ENCODE measurements around the gene ZSWIM7.
"Not testable (repeated sequence)": the region's sequence is repeated elsewhere in the genome, so short reads cannot be mapped to it uniquely, and the experiment has no call there.

ZSWIM7 gene

DNA sequence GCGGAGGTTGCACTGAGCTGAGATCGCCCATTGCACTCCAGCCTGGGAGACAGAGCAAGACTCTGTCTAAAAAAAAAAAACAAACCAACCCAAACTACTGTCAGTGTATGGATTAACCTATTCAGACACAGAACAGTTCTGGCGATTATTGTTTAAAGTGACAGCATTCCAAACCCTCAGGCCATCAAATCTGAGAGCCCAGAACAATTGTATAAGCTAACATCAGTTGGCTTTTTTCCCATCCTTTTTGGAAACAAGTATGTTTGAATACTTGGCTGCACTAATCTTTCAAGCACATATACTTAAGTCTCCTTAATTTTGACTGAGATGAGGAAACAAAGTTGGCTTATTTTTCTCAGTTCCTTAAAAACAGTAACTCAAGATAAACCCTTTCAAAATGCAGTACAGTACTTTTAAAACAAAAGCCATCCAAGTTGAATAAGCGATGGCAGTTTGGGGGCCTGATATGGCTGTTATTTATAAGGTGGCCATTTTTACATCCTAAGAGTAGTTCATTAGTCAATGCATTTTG lies 1.4 kb downstream of the ZSWIM7 start:
- no peak for DNase-seq

DNA sequence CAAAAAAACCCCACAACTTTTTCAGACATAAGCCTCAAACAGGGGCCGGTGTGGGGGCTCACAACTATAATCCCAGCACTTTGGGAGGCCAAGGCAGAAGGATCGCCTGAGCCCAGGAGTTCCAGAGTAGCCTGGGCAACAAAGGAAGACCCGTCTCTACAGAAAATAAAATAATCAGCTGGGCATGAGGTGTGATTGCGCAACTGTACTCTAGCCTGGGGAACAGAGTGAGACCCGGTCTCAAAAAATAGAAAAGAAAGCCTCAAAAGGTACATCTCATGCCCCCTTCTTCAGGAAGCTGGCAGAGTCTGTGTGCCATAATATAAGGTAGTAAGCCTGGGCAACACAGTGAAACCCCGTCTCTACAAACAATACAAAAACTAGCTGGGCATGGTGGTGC lies 3.2 kb downstream of the ZSWIM7 start:
- no peak for DNase-seq

DNA sequence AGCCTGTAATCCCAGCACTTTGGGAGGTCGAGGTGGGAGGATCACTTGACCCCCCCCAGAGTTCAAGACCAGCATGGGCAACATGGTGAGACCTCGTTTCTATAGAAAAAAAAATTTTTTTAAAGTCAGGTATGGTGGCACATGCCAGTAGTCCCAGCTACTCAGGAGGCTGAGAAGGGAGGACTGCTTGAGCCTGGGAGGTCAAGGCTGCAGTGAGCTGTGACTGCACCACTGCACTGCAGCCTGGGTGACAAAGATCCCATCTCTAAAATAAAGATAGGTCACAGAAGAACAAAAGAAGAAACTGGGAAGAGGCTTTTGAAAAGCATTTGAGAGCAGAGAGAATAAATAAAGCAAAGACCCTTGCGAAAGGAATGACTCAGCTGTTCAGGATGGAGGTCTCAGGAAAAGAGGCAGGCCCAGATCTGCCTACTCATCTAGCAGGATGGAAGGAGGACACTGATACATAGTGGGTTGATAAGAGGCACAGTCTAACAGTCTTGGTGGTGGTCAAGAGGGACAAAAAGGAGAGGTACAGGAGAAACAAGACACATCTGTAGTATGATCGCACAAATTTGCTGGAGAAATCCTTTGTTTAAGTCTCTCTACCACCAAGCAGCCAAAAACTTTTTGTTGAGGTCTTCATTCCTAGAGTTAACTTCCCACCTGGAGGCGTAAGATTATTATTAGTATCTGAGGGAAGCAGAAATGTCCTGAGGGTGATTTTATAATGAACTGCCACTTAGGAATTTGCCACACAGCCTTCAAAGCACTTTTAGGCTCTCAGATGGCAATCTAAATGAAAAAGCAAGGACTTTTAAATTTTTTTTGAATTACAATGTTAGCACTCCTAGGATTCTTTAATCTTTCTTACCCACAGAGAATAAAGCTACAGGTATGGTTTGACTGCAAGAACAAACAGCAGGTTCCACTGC lies 17.6 kb downstream of the ZSWIM7 start:
- no peak for DNase-seq

DNA sequence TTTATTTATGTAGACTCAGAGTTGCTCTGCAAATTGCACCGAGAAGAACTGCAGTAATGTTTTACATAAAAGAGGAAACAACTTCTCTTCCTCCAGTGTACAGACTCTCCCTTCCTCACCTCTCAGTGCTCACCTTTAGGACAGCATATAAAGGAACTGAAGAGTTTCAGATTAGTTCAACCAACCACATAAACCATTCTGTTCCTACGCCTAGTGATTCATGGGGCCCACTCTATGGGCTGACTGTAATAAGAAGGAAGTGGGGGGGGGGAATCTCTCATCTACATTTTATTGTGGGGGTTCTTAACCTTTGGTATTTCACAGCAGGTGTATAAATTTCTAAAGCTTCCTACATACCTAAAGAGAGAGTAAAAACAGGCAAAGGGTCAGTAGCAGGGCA lies 18.3 kb downstream of the ZSWIM7 start:
- no peak for DNase-seq

DNA sequence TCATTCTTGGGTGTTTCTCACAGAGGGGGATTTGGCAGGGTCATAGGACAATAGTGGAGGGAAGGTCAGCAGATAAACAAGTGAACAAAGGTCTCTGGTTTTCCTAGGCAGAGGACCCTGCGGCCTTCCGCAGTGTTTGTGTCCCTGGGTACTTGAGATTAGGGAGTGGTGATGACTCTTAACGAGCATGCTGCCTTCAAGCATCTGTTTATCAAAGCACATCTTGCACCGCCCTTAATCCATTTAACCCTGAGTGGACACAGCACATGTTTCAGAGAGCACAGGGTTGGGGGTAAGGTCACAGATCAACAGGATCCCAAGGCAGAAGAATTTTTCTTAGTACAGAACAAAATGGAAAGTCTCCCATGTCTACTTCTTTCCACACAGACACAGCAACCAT lies 20.5 kb downstream of the ZSWIM7 start:
- DNase-seq = not testable (repeated sequence)

DNA sequence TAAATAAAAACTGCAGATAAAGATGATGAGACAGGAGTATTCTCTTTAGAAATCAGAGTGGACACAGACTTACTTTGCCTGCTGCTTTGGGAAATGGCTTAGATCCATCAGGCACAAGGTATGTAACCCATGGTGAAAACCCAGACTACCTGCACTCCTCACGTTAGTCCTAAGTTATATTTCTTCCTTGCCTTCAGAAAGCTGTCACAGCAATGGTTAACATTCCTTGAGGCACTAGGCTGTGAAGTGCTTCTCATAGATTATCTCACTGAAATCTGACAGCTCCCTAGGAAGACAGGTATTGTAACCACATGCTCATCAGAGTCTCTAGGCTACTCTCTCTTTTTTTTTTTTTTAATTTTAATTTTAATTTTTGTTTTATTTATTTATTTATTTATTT lies 20.9 kb downstream of the ZSWIM7 start:
- DNase-seq = no peak

DNA sequence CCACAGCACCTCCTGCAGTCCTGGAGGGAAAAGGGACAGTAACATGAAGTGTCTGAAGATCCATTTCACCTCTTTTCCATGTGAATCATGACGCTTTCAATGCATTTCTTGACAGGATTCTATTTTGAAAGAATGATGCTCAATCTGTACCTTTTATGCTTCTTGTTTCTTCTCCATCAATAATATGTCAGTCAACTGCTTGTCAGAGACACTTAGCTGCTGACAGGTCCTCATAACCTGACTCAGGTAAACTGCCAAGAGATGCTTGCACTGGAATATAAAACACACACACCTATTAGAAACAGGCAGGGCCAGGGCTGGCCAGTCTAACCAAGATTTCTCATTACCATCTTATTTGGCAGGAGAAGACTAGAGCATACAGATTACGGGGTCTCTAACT lies 21.6 kb downstream of the ZSWIM7 start:
- DNase-seq = no peak

DNA sequence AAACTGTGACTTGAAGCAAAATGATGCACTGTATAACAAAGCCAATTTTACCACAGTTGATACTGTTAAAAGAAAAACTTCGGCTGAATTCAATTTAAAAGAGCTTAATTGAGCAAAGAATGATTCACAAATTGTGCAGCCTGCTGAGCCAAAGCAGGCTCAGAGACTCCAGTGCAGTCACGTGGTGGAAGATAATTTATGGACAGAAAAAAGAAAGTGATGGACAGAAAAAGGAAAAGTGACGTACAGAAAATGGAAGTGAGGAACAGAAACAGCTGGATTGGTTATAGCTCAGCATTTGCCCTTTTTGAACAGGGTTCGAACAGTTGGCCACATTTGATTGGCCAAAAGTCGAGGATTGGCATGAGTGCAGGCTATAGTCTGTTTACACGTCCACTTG lies 25.7 kb downstream of the ZSWIM7 start:
- DNase-seq = no peak

DNA sequence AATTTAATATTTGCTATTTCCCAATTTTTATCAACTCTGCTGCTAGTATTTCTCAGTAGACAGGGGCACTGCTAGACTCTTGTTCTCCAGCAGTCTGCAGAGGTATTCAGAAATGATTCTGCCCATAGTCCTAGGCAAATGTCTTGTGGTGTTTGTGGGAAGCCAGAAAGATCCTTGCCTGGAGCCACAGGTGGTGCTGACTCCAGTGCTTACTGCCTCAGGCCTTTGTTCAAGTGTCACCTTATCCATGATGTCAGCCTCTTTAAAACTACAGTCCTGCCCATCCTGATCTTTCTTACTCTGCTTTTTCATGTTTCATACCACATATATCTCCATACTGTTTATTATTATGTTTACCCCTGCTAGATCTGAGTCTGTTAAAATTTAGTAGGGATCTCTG lies 26.5 kb downstream of the ZSWIM7 start:
- no peak for DNase-seq

DNA sequence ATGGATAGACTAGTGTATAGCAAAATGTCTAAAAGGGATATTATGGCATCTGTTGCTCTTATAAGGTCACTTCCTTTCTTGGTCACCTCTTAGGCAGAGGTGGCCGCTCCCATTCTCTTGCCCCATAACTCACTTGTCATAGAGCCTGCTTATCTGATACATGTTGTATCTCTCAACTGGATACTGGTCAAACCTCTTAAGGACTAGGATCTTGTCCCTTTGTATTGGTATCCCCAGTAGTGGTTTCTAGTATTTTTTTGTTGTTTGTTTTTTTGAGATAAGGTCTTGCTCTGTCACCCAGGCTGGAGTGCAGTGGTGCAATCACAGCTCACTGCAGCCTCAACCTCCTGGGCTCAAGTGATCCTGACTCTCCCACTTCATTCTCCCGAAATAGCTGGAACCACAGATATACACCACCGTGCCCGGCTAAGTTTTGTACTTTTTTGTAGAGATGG lies 27.0 kb downstream of the ZSWIM7 start:
- DNase-seq = no peak

DNA sequence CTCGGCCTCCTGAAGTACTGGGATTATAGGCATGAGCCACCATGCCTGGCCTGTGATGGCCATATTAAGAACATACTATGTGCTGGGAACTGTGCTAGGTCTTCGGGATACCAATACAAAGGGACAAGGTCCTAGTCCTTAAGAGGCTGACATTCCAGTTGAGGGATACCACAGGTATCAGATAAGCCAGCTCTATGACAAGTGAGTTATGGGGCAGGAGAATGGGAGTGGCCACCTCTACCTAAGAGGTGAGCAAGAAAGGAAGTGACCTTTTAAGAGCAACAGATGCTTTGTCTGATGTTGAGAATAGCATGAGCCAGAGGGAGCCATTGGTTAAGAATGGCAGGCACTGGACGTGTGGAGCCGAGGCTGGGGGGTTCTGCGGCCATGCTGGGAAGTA lies 27.6 kb downstream of the ZSWIM7 start:
- no peak for DNase-seq

DNA sequence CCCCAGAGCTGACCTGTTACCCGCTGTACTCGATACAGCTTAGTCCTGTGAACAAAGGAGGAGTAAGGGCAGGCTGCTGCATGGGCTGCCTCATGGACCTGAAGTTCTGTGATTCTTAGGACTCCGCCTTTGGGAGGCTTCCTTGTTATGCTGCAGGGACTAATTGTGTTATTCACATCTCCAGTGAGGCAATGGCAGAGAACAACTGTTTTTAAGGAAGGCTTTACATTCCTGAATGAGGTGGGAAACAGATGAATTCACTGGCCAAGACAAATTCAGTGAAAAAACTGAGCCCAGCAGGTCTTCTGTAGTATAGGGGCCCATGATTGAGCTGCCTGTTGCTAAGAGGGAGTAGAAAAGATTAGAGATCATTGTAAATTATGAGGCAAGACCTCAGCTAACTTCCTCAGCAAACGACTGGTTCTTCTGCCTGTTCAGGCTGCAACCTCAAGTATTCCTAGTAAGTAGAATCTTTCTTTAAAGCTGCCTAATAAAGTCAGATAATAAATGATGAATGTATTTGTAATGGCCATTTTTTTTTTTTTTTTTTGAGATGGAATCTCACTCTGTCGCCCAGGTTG lies 28.3 kb downstream of the ZSWIM7 start:
- DNase-seq = no peak

DNA sequence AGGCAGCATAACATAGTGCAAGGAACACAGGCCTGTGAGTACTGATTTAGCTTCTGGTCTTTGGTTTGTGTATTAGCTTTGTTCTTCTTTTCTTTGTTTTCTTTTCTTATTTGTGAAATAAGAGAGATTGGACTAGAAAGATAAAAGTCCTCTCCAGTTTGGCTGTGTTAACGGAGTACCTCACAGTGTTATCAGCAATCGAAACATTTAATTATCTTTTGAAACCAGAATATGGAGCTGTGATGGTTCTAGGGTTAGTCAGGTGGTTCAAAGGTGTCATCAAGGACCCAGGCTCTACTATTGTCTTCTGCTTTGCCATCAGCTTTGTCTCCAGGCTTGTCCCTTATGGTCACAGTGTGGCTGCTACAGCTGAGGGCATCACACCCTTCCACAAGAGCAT lies 29.0 kb downstream of the ZSWIM7 start:
- no peak for DNase-seq

DNA sequence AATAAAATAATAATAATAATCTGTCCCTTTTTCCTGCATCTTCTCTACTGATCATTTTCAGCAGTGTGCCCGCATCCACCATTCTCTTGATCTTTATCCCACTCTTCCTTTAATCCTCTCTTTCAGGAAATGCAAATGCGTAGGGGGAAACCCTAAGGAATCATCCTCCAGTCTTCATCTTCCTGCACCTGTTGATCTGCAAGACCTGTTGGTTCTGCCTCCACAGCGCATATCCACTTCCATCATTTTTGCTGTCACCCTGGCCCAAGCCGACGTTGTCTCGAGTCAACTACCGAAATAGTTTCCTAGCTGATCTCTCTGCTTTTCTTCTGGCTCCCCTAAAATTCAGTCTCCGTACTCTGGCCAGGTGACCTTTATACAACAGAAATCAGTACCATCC lies 30.0 kb downstream of the ZSWIM7 start:
- no peak for DNase-seq

DNA sequence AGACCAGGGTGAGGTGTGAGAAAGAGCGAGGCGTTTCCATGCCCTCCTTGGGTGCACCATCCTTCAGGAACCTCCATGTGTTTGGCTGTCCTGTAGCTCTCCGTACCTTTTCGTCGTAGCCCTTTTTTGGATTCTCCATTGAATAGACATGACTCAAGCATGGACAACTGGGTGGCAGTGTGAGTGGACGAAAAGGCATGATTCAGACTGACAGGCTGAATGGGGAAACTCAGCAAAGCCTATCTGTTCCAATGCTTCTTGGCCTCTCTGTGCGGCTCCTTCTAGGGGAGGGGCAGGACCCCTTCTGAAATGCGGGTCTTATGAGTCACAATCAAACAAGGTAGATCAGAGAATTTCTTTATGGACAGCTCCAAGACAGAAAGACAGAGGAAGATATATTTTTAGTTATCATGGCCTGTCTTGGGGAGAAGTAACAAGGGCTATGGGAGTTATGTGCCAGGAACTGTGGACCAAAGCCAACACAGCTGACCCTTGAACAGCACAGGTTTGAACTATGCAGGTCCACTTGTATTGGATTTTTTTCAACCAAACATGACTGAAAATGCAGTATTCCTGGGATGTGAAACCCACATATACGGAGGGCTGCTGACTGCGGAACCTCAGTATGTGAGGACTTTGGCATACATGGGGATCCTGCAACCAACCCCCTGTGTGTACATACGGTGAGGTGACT lies 31.7 kb downstream of the ZSWIM7 start:
- no peak for DNase-seq

DNA sequence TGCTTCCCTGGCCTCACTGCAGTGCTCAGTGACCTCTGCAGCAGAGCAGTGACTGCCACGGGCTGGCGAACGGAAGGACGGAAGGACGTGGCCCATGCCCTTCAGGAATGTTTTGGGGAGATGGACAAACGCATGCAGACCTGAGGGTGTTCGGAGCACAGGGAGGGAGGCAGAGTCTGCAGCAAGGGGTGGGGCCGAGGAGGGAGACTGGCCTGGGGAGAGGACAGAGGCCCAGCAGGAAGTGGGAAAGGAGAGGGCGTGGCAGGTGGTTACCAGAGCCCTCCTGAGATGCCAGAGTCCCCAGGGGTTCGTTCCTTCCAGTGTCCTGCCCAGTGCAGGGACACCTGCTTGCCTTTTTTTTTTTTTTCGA lies 32.6 kb downstream of the ZSWIM7 start:
- DNase-seq = no peak

DNA sequence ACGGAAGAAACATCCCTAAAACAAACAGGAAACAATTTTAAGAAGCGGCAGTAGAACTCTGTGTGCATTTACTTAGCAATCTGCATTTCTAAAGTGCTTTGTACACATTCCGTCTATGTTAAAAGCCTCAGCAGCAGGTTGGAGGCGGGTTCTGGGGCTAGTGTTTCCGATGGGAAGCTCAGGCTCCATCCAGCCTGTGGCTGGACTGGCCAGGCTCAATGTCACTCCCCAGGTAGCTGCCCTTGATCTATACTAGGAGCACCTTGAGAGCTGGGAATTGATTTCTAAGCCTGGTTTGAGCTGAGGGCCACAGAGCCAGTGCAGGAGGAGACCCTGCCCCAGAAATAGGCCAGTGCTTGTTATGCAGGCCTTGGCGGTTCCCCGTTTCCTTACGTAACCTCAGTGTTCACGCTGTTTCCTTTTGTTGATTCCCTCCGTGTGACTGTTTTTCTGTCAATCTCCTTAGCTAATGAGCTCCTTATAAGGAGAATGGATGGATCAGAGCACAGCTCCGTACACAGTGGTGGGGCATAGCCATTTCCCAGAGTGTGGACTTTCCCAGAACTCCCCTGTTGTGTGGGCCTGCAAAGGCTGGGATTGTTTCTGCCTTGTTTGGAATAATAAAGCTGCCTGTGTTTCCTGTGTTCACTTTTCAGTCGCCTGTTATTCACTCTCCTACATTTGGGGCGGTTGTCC lies 33.2 kb downstream of the ZSWIM7 start:
- DNase-seq = peak; percentile 21

DNA sequence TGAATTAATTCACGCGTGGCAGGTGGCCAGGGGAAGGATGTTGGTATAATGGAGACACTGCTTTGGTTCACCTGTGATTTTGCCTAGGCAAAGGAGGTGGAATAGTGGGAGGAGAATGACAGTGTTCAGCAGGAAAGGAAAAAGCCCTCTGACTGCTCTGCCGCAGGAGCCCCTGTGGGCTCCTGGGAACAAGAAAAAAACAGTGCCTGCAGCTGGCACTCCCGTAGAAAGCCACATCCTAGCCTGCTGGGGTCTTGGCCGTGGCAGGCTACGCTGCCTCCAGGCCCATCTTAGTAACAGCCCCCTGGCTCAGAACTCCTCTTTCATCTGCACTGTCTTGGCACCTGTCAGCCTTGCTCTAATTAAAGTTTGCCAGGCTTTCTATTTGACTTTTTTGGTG lies 34.0 kb downstream of the ZSWIM7 start:
- DNase-seq = no peak

DNA sequence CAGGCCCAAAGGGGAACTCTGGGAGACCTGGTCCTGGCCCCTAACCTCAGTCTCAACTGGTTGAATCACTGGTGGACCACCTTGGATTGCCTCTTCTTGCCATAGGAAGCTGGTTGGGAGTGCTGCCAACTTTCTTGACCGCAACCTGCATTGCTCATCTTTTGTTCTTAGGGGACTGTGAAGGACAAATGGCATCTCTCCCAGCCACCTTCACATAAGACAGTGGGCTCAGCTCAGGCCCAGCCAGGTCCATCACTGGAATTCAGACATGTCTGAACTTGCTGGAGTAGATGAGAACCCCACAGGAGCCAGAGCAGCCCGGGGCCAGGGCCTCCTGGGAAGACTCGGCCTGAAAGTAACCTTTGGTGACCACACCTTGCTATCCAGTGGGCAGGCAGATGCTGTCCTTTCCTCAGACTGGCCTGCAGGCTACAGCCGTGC lies 35.8 kb downstream of the ZSWIM7 start:
- DNase-seq = no peak

DNA sequence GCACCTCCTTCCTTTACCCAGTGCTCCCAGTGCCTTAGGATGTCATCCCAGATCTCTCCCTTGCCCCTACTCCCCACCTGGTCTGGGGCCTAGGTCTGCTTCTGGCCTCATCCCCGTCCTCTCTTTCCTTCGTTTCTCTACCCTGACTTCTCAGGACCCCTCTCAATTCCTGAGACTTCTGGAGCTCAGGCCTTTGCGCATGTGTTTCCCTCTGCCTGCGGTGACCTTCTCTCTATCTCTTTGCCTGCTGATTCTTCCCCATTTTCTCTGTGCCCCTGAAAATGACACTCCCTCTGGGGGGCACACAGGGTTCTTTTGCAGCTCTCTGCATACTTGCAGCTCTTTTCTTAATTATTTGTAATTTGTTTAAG lies 41.0 kb downstream of the ZSWIM7 start:
- no peak for DNase-seq

DNA sequence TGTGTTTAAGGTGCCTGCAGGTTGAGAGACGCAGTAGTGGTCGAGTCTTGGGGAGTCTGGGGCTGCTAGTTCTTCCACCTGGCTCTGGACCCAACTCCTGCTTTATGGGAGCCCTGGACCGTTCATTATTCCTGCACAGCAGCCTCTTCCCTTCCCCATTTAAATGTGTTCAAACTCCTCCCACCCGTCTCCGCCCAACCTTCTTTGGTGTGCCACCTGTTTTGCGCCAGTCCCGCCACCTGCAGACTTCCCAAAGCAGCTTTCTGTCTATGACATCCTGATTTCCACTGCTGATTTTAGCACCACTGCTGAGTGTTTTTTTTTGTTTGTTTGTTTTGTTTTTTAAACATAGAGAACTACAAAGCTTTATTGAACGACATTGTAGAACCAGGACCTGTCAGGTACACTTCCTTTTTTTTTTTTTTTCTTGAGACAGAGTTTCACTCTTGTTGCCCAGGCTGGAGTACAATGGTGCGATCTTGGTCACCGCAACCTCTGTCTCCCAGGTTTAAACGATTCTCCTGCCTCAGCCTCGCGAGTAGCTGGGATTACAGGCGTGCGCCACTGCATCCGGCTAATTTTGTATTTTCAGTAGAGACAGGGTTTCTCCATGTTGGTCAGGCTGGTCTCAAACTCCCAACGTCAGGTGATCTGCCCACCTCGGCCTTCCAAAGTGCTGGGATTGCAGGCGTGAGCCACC lies 41.7 kb downstream of the ZSWIM7 start:
- DNase-seq = no peak

DNA sequence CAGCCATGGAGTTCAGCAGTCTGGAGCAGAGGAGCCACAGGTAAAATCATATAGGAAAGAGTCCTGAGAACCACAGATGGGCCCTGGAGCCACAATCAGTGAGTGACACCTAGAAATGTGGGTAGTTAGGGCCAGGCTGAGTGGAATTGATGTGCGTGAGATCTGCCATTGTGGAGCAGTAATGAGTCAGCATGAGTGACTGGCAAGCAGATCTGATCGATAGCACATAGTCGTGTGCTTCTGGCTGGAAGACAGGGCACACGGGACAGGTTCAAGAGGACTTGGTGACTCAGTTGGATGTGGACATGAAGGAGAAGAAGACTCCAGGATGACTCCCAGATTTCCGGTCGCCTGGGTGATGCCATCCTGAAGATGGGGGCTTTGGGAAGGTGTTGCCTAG lies 42.3 kb downstream of the ZSWIM7 start:
- no peak for DNase-seq
